ENCODE results near the gene PPFIA2.
"Not testable (repeated sequence)": the region's sequence is repeated elsewhere in the genome, so short reads cannot be mapped to it uniquely, and the experiment has no call there.

Gene PPFIA2

DNA sequence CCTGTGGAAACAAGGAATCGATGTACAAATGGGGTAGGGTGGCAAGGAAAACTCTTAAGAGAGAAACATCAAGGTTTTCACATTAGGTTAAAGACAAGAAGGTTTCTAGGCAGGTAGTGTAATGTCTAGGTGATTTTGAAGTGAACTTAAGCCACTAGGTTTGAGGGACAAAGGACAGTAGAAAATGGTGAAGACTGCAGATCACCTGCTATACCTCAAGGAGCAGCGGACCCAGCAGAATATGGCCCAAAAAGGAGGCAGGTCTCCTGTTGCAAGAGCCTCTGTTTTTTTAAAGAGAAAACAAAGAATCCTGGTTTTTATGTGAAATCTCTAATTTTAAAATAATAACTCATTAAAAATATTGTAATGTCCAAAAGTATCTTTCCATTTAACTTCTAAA lies 503.2 kb downstream of the PPFIA2 start:
- no peak for DNase-seq

DNA sequence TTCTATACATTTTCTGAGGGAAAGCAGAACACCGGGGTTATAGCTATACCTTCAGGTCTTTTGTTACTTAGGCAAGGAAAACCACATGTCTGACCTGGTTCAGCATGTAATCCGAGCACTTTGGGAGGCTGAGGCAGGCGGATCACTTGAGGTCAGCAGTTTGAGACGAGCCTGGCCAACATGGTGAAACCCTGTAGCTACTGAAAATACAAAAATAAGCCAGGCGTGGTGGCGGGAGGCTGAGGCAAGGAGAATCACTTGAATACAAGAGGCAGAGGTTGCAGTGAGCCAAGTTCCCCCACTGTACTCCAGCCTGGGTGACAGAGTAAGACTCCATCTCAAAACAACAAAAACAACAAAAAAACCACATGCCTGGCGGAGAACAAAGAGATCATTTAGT lies 503.7 kb downstream of the PPFIA2 start:
- no peak for DNase-seq

DNA sequence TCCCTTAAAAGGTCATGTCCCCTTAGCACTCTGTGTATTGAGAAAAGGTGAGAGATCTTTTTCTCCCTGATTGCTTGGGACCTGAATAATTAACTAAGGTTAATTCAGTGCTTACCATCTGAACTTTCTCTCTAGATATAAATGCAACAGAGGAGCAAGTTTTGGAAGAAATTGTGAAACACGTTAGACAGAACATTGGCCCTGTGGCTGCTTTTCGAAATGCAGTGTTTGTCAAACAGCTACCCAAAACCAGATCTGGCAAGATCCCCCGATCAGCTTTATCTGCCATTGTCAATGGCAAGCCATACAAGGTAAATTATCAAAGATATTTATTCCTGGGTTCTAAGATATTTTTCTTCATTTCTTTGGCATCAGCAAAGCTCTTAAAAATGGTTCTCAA lies 505.8 kb downstream of the PPFIA2 start:
- no peak for DNase-seq

DNA sequence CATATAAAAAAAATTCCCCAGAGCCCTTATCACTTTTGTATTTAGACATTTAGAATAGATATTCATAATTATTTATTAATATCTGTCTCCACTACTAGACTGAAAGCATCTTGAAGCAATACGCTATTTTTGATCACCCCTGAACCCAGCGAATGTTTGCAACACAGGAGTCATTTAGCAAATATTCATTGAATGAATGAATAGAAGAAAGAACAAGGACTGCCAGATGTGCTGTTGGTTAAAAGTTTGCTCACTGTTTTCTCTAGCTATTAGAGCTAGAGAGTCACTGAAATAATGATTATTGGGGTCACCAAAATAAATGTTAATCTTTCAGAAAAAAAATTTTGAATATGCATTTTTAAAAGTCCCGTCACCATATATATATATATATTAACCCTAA lies 506.9 kb downstream of the PPFIA2 start:
- no peak for DNase-seq

DNA sequence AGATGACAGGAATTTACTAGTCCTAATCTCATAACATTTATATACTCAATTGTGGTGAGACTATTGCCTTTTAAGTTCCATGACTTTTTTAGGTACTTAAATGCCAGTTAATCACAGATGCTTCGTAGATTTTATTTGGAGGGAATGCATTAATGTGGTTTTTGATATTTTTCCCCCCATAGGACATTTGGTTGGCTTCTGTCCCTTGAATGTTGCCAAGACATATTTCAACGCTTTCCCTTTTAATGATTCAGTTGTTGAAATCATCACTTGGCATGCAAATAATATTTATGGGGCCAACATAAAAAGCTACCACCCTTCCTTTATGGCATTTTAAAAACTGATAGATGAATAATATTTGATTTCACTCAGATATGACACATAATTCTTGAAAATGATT lies 509.2 kb downstream of the PPFIA2 start:
- no peak for DNase-seq

DNA sequence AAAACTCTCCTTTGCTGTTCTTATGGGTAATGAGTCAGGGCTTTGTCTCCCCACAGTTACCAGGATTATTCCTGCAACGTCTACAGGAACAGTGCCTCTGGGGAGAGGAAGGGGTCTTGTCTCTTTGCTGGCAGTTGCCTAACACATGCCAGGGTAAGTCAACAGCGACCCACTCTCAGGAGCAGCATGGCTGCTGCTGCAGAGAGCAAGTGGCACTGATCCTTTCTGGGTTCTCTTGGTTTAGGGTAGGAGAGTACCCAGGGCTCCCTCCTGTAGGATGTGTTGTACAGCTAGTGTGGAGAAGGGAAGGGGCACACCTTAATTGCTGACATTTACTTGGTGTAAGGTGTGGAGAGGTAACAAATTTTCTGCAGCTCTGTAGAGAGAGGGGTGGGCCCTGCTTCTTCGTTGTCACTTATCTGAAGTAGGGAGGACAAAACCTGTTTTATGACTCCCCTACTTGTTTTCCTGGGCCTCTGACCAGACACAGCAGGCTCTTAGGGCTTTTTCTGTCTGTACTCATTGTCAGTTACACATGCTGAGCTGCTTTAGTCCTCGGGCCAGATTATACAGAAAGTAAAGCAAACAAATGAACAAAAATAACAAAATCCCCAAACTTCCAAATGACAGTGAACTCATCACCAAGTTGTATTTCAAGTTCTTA lies 513.1 kb downstream of the PPFIA2 start:
- no peak for DNase-seq

DNA sequence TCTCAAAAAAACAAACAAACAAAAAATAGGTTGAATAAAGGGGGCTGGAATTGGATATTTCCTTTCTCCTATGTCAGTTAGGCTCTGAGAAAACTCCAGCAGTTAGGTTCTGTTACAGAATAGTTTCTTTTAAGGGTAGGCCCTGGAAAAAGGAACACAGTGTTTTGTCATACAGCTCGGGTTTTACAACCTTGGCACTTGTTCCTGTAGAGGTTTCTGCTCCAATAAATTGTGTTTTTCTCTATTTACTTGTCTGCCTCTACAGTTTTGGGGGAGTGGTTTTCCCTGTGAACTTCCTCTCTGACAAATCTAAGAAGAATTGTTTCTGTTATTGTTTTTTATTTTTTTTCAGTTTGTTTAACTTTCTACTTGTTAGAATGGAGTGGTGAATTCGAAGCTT lies 513.7 kb downstream of the PPFIA2 start:
- no peak for DNase-seq

DNA sequence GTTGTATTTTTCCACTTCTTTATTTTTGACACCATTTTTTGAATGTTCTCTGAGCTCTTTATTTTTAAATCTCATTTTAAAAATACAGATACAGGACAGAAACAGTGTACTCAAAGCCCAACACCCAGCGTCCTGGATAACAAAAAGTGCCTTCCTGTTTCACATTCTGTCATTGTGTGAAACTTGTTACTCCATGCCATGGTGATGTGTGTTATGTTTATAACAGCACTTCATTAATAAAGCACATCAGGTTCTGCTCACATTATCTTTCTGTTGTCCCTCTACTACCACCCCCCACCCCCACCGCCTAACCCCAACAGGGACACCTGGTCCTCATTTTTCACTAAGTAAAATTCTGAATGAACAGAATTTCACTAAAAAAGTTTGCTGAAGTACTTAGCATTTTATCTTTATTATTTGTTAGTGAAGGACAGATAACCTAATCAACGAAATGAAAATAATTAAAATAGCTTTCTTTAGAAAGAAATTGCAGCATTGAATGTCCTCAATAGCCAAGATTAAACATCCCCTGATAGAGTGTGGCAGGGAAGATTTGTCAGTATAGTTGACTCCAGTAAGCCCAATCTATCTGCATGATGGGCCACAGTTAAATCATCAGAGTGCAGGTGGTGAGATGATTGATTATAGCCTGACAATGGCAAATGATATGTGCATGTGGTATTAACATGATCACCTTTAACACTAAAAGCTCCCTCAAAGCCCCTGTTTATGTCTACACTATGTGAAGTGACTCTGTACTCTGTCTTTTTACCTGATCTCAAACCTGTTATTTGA lies 527.4 kb downstream of the PPFIA2 start:
- no peak for DNase-seq

DNA sequence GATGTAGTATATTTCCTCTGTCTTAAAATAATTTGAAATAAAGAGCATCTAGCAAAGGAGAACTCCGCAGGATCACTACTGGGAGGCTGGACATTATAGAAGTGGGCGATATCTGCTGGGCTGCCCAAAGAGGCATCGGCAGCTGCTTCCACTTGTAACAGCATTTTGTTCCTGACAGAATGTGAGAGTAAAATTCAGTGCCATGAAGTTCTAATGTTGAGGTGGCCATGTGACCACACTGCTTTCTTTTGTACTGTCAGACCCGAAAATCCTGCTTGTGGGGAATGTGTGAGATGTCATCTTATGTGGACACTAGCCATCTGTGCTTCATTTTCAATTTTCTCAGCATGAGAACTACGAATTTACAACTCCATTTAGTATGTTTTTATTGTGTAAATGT lies 529.4 kb downstream of the PPFIA2 start:
- no peak for DNase-seq

DNA sequence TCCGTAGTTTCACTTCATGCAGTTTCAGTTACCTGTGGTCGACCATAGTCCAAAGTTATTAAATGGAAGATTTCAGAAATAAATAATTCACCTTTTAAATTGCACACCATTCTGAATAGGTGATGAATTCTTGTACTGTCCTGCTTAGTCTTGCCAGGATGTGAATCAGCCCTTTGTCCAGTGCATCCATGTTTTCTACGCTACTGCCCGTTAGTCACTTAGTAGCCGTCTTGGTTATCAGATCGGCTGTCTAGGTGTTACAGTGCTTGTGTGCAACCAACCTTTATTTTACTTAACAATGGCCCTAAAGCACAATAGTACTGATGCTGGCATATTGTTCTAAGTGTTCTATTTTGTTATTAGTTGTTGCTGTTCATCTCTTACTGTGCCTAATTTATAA lies 534.5 kb downstream of the PPFIA2 start:
- DNase-seq: no peak

DNA sequence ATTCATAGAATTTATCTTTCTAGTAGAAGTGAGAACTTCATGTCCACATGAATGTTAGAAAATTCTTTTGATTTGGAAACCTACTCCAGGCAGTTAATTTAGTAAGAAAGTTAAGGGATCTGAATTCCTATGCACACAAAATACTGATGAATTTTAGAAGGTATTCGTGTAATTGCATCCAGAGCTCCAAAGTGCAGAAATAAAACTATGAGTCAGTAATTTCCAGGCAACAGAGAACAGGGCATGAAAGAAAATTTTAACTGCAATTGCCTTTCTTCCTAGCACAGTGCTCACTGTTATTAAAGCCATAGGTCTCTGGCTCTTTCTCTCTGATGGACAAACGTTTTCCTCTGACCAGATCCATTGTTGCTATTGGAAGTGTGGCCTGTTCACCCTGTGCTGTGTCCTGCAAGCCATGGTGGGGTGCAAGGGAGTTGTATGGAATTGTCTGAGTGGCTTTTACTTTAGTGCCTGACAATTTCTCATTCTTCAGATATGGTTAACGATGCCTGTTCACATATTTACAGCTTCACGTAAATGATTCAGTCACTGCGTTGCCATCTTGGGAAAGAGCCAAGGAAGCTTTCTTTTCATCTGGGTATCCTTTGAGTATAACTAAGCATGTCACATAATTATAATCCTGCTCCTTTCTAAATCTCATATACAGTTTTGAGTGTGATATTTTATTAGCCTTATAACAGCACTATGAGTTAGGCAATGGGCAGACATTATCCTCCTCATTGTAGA lies 536.1 kb downstream of the PPFIA2 start:
- DNase-seq: no peak

DNA sequence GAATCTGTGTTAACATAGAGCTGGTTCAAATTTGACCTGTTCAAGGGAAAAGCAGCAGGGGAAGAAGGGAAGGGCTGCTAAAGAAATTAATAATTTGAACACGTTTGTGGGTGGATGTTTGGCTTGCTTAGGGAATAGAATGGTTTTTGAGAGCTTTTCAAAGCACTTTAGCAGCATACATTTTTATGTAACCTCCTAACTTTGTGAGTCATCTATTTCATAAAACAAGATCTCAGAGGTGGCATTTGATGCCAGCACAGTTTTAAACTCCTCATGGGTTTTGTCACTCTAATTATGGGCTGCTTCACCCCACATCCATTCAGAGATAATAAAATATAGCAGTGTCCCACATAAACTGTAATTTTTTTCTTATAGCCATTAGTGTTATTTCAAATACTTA lies 537.5 kb downstream of the PPFIA2 start:
- no peak for DNase-seq

DNA sequence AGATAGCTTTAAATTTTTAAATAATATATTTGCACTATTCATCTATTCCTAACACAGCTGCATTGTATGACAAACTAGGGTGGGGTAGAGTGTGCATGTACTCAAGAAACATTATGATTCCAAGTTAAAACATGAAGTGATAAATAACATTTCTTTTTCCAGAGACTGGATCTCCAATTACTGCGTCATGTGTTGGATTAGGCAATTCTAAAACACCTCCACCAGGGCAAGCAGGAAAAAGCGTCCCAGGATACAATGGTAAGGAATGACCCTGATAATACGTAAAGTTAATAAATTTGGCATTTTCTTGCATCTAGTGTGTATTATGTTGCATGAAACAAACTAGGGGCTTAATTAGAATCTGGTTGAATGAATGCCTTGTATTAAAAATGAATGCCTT lies 542.4 kb downstream of the PPFIA2 start:
- DNase-seq: no peak

DNA sequence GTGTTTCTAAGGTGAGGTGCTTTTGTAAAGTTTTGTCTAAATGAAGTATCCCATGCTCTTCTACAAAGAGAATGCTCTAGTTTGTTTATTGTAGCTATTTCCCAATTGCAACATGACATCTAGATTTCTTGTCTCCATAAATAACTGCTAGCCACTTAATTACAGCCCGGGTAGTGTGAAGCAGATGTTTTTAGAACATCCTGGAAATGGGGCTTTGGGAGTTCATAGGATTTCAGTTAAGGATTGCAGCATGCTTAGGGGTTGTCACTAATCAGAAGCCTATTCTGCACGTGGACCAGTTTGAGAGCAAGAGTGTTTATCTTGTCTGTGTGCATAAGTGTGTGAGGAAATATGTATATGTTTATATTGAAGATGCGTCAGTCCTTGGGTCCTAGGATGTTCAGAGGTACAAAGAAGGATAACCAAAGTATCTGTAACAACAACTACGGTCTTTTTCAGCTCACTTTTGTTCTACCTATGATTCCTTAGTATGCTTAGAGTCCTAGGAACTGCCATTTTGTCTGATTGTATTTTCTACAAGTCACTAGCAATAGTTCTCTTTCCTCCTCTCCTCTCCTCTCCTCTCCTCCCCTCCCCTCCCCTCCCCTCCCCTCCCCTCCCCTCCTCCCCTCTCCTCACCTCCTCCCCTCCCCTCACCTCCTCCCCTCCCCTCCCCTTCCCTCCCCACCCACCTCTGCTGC lies 546.0 kb downstream of the PPFIA2 start:
- no peak for DNase-seq

DNA sequence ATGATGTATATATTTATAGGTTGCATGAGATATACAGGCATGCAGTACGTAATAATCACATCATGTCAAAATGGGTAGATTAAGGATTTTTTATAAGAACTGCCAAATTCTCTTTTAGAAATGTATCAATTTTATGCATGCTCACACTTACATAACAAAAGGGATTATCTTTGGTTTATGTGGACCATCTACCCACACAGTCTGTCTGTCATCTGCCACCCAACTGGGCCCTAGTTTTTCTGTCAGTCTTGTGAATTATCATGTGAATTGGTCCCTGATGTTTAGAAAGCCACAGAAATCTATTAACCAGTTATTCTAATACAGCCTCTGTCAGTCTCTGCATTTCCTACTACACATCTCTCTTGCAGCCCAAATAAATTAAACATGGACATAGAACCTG lies 547.8 kb downstream of the PPFIA2 start:
- DNase-seq: no peak

DNA sequence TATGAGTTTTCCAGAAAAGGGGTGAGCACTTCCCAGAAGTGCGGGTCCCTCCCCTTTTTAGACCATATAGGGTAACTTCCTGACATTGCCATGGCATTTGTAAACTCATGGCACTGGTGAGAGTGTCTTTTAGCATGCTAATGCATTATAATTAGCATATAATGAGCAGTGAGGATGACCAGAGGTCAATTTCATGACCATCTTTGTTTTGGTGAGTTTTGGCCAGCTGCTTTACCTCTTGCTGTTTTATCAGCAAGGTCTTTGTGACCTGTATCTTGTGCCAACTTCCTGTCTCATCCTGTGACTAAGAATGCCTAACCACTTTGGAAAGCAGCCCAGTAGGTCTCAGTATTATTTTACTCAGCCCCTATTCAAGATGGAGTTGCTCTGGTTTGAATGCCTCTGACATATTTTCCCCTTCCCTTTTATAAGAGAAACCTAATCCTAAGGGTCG lies 549.4 kb downstream of the PPFIA2 start:
- DNase-seq: not testable (repeated sequence)

DNA sequence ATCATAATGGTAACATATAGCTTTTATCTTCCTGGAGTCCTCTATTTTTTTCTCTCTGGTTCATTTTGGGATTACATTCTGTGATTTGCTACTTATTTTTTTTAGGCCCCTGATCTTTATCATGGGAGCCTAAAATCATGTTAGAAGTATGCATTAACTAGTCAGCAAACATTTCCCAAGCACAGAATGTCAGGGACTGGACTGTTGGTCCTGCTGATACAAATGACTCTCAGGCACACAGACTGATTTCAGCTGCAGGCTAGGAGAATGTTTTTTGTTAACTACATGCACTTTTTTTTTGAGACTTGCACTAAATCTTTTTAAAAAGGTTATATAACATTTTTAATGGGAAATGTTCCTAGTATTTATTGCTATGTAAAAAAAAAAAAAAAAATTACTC lies 550.1 kb downstream of the PPFIA2 start:
- no peak for DNase-seq

DNA sequence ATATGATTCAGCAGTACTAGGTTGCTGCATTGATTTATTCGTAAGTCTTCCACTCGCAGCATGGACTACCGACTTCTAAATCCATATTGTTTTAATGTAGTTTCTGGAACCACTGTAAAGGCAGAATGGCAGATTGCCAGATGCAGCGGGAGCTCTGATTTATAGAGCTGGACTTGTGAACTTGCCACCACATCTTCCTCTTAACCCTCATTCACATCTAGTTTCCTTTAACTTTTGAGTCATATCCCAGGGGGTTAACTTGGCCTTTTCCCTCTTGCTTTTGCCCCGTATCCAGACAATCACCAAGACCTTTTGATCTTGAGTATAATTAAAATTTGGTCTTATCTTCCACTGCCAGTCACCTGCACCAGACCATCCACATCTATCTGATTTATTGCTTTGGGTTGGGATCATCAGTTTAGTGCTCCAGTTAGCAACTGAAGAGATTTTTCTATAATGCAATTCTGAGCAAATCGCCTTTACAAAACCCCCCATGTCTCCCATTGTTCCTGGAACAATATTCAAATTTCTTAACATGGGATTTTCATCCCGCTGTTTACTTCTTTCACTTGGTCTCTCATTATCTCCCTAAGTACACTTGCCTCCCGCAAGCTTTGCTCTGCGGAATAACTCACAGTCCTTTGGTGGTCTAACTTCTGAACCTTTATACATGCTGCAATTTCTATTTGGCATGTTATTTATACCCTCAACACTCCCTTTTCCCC lies 550.8 kb downstream of the PPFIA2 start:
- DNase-seq: no peak
